IMR-90 (cell line): ENCODE measurements around the gene ZCCHC7. TPM values are rescaled to one million over a fixed set of nuclear protein-coding genes. Genes with fewer than 3 reads are reported as not detected.
A peak's percentile ranks its signal among the peaks of the same experiment; 100 is the strongest.
"Not testable (repeated sequence)": the region's sequence is repeated elsewhere in the genome, so short reads cannot be mapped to it uniquely, and the experiment has no call there.

Source experiments
- ATAC-seq: fragments of 200-7000 bp; cut with Tn5 transposase; 2 replicates; pipeline ENCODE4 v1.9.1; 2020; ENCODE audit warnings: low read depth, mild to moderate bottlenecking, moderate library complexity
- BruUV-seq: library from RNA; stranded (reverse); fragments of 400-500 nt; replicated peaks from 2 replicates; lab custom pipeline; 2021; lab: Mats Ljungman, UMichigan
- CTCF ChIA-PET: fragments of 300-600 bp; formaldehyde crosslinking; extraction: SDS; loops from one replicate; lab custom pipeline; 2021; ENCODE audit warnings: antibody characterized with exemption; lab: Yijun Ruan, JAX
- POLR2A ChIA-PET: fragments of 300-600 bp; sonication (Branson Sonifier 250); formaldehyde crosslinking; loops from one replicate; lab custom pipeline; 2022; ENCODE audit warnings: antibody characterized with exemption; ENCODE audit not compliant: unreplicated experiment; lab: Charles Lee
- DNase-seq: peaks from one replicate; pipeline ENCODE4 v3.0.0; 2013
- H2AFZ ChIP-seq: replicated peaks from 2 replicates; pipeline ENCODE3; 2013; ENCODE audit warnings: low read length, mild to moderate bottlenecking; ENCODE audit not compliant: poor library complexity
- H2AK5ac ChIP-seq: 2 replicates; pipeline ENCODE4 v1.6.1; 2013; ENCODE audit warnings: low read depth, low read length, inconsistent platforms
- H2AK9ac ChIP-seq: replicated peaks from 2 replicates; pipeline ENCODE3; 2013; ENCODE audit warnings: mild to moderate bottlenecking, low read depth, low read length, moderate library complexity; ENCODE audit not compliant: poor library complexity
- H2BK120ac ChIP-seq: 2 replicates; pipeline ENCODE4 v1.6.1; 2013; ENCODE audit warnings: low read depth, low read length, inconsistent platforms
- H2BK15ac ChIP-seq: 3 replicates; pipeline ENCODE4 v1.6.1; 2013; ENCODE audit warnings: low read depth, low read length, inconsistent platforms
- H2BK20ac ChIP-seq: 2 replicates; pipeline ENCODE4 v1.6.1; 2013; ENCODE audit warnings: low read depth, mild to moderate bottlenecking, inconsistent platforms, low read length, moderate library complexity
- H2BK5ac ChIP-seq: 2 replicates; pipeline ENCODE4 v1.6.1; 2013; ENCODE audit warnings: mild to moderate bottlenecking, low read depth, low read length, inconsistent platforms; ENCODE audit not compliant: poor library complexity, severe bottlenecking
- H3K14ac ChIP-seq: replicated peaks from 2 replicates; pipeline ENCODE4 v1.6.1; 2013; ENCODE audit warnings: low read depth, low read length, inconsistent platforms
- H3K18ac ChIP-seq: 2 replicates; pipeline ENCODE4 v1.6.1; 2013; ENCODE audit warnings: low read depth, low read length, control low read depth
- H3K23ac ChIP-seq: 2 replicates; pipeline ENCODE4 v1.6.1; 2013; ENCODE audit warnings: low read depth, low read length, inconsistent platforms
- H3K27ac ChIP-seq: 2 replicates; pipeline ENCODE4 v1.5.1; 2013; ENCODE audit warnings: mild to moderate bottlenecking, control low read depth, low read length; ENCODE audit not compliant: insufficient read depth
- H3K27me3 ChIP-seq: 2 replicates; pipeline ENCODE4 v1.6.1; 2013; ENCODE audit warnings: low read length; ENCODE audit not compliant: control insufficient read depth, insufficient read depth
- H3K36me3 ChIP-seq: 2 replicates; pipeline ENCODE4 v1.6.1; 2013; ENCODE audit warnings: low read length, mixed read lengths; ENCODE audit not compliant: control insufficient read depth, insufficient read depth
- H3K4ac ChIP-seq: 2 replicates; pipeline ENCODE4 v1.6.1; 2013; ENCODE audit warnings: low read depth, low read length, inconsistent platforms
- H3K4me1 ChIP-seq: 2 replicates; pipeline ENCODE4 v1.6.1; 2013; ENCODE audit warnings: low read length, mixed read lengths; ENCODE audit not compliant: control insufficient read depth, insufficient read depth
- H3K4me2 ChIP-seq: 2 replicates; pipeline ENCODE4 v1.6.1; 2013; ENCODE audit warnings: low read depth, mild to moderate bottlenecking, control low read depth, low read length, moderate library complexity
- H3K4me3 ChIP-seq: 2 replicates; pipeline ENCODE4 v1.5.1; 2013; ENCODE audit warnings: low read depth, mild to moderate bottlenecking, control low read depth, low read length, moderate library complexity; ENCODE audit not compliant: insufficient read depth
- H3K56ac ChIP-seq: 2 replicates; pipeline ENCODE4 v1.6.1; 2013; ENCODE audit warnings: low read length, inconsistent platforms; ENCODE audit not compliant: insufficient read depth; ENCODE audit errors: extremely low read depth
- H3K79me1 ChIP-seq, 2 experiments: 2 replicates each; pipeline ENCODE4 v1.6.1; 2013; ENCODE audit warnings: low read length in 2 of 2, inconsistent platforms in 1 of 2, low read depth in 1 of 2
- H3K9ac ChIP-seq: 2 replicates; pipeline ENCODE4 v1.6.1; 2013; ENCODE audit warnings: low read depth, low read length, control low read depth
- H3K9me1 ChIP-seq: 2 replicates; pipeline ENCODE4 v1.6.1; 2013; ENCODE audit warnings: low read length, inconsistent platforms; ENCODE audit not compliant: insufficient read depth
- H3K9me3 ChIP-seq: 2 replicates; pipeline ENCODE4 v1.6.1; 2013; ENCODE audit warnings: low read length; ENCODE audit not compliant: control insufficient read depth, insufficient read depth
- H4K20me1 ChIP-seq: 2 replicates; pipeline ENCODE4 v1.6.1; 2013; ENCODE audit warnings: low read length, inconsistent platforms; ENCODE audit not compliant: insufficient read depth
- H4K5ac ChIP-seq: 2 replicates; pipeline ENCODE4 v1.6.1; 2013; ENCODE audit warnings: mild to moderate bottlenecking, low read depth, low read length, control low read depth
- H4K8ac ChIP-seq, 2 experiments: 2 replicates each; pipeline ENCODE4 v1.6.1; 2013; ENCODE audit warnings: low read depth in 2 of 2, low read length in 2 of 2, control low read depth in 1 of 2, inconsistent platforms in 1 of 2
- H4K91ac ChIP-seq: 2 replicates; pipeline ENCODE4 v1.6.1; 2013; ENCODE audit warnings: low read depth, low read length, inconsistent platforms; ENCODE audit not compliant: insufficient read depth
- WGBS, 2 experiments: methylation state at CpG; one replicate each; pipeline versions ENCODE4 v1.1.5 to v1.1.7; 2013; ENCODE audit warnings: missing lambda C conversion rate in 2 of 2; ENCODE audit not compliant: insufficient read length in 1 of 2; ENCODE audit errors: extremely low coverage in 2 of 2; 5-methylcytosine and 5-hydroxymethylcytosine counted together
- dilution Hi-C: fragments of 300-500 bp; cut with HindIII; formaldehyde crosslinking; loops from one replicate; pipeline ENCODE4 v1.14.3; 2018; ENCODE audit warnings: low sequenced_read_pairs; ENCODE audit not compliant: unreplicated experiment
- in situ Hi-C: fragments of 300-500 bp; cut with MboI; formaldehyde crosslinking; loops from 3 replicates; pipeline ENCODE4 v1.14.3; 2019; ENCODE audit warnings: low sequenced_read_pairs, inconsistent platforms, mixed read lengths
- intact Hi-C: fragments of 100-400 bp; cut with micrococcal nuclease; formaldehyde crosslinking; loops from 2 replicates; pipeline ENCODE4 v1.10.0; 2022
- polyA plus RNA-seq, 3 experiments: library from polyadenylated mRNA; depleted of rRNA; stranded (reverse); fragments of >200 nt; gene quantifications; 2 replicates each; pipeline ENCODE4 v1.2.3, GENCODE V29; 2012; ENCODE audit warnings: low replicate concordance in 1 of 3
- total RNA-seq: library from RNA; depleted of rRNA; stranded (reverse); fragments of >200 nt; gene quantifications from 2 replicates; pipeline ENCODE4 v1.2.3, GENCODE V29; 2012

ZCCHC7 gene
- total and polyA plus RNA-seq, 2 of the 4 experiments (the other 2 are of a cell fraction) = 13.6 to 28.7 TPM

DNA sequence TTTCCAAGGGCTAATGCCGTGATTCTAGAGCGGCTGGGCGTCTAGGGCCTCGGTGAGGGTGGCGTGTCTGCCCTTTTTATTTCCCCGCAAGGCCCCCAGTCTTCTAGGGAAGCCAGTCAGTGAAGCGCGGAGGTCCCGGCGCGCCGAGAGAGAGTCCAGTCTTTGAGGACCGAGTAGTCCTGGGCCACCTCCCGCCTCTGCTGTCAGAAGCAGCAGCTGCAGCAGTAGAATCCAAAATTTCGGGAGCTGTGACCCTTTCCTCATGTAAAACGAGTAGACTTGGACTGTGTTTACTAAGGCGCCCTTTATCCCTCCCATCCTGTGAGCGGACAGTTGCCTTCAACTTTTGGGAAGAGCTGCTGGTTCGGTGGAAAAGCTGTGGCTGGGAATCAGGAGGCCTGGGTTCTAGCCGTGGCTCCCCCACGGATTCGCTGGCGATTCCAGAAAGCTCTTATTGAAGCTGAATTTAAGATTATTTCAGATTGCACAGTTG, 515 bp downstream of the ZCCHC7 start:
- BruUV-seq = TSS peak; percentile 39
- intact Hi-C loops = loop anchor here (5.0 to 10.0 kb wide), 4 partner anchors 39 to 249 kb away; no protein-coding TSS in a partner anchor
- WGBS, 2 experiments = 0% methylated on average over 6 of the region's 23 CpGs; no CpG with 5 or more reads in 1 of the 2 experiments
- POLR2A ChIA-PET = interaction anchor here (0.9 kb wide), 1 partner anchor 31 kb away, joined by 3 read pairs; no protein-coding TSS in a partner anchor
- Histone ChIP-seq H3K27ac (peak overlapping the region; percentile 64), H4K91ac (peak overlapping the region; percentile 28; the same call in 1 of the 2 replicates), H3K14ac (peak overlapping the region; percentile 92), H3K4ac (peak overlapping the region; percentile 59), H2BK5ac (peak overlapping the region; percentile 75), H4K8ac (peak overlapping the region; percentile 67 to 95), H3K56ac (peak overlapping the region; percentile 39; the same call in 1 of the 2 replicates), H3K23ac (peak overlapping the region; percentile 84), H3K4me3 (peak overlapping the region; percentile 79), H2AK9ac (peak overlapping the region; percentile 94), H3K9ac (peak overlapping the region; percentile 66), H3K79me1 (peaks cover 9 to 37% of the 10 kb centered on the region in 2 experiments), H2AFZ (peak overlapping the region; percentile 98), H3K4me2 (peak overlapping the region; percentile 100)
- in situ Hi-C loops, H2AK5ac ChIP-seq, H2BK20ac ChIP-seq, H3K4me1 ChIP-seq, H2BK120ac ChIP-seq, H3K9me1 ChIP-seq, dilution Hi-C loops, H3K18ac ChIP-seq, H4K5ac ChIP-seq, H3K27me3 ChIP-seq, H3K9me3 ChIP-seq, H4K20me1 ChIP-seq, H2BK15ac ChIP-seq, H3K36me3 ChIP-seq: not testable (repeated sequence)
- peak; percentile 54 for ATAC-seq
- CTCF ChIA-PET = interaction anchor here (0.6 to 1.3 kb wide), 2 partner anchors 8 to 18 kb away, joined by 3 read pairs; no protein-coding TSS in a partner anchor
- peak; percentile 8 for DNase-seq
